Stimulated activated naive CD8-positive, alpha-beta T cell treated with anti-CD3 and anti-CD28 coated beads, Interleukin-15, amount 100 ng/mL, for 72 hours (primary cell): ENCODE results near the gene GSTM1.
A peak's percentile ranks its signal among the peaks of the same experiment; 100 is the strongest.
"Not testable (repeated sequence)": the region's sequence is repeated elsewhere in the genome, so short reads cannot be mapped to it uniquely, and the experiment has no call there.

Experiments
- ATAC-seq: fragments of 150-1000 bp; cut with Tn5 transposase; 2 replicates; pipeline ENCODE4 v1.10.0; 2021; ENCODE audit warnings: mild to moderate bottlenecking, moderate library complexity
- DNase-seq, 2 donors: peaks; one replicate each; pipeline ENCODE4 v3.0.0; 2021 to 2022
- H3K27ac Mint-ChIP-seq, 2 donors: one replicate each; pipeline ENCODE4 v1.8.0; 2022; ENCODE audit warnings: mild to moderate bottlenecking in 2 of 2, mixed read lengths in 2 of 2, moderate library complexity in 2 of 2
- H3K27me3 Mint-ChIP-seq: one replicate; pipeline ENCODE4 v1.8.0; 2022; ENCODE audit warnings: mixed read lengths
- H3K4me1 Mint-ChIP-seq: one replicate; pipeline ENCODE4 v1.8.0; 2022; ENCODE audit warnings: mild to moderate bottlenecking, mixed read lengths
- H3K4me3 Mint-ChIP-seq, 2 donors: one replicate each; pipeline ENCODE4 v1.8.0; 2022; ENCODE audit warnings: mild to moderate bottlenecking in 2 of 2, mixed read lengths in 2 of 2, moderate library complexity in 1 of 2
- H3K9me3 Mint-ChIP-seq, 2 donors: one replicate each; pipeline ENCODE4 v1.8.0; 2022; ENCODE audit warnings: mixed read lengths in 2 of 2

Gene GSTM1

GRCh38 chr1:109709822-109710221 lies 22.2 kb downstream of the GSTM1 start:
- H3K27me3 Mint-ChIP-seq: peaks cover 26% of the 10 kb centered on the region
- DNase-seq, H3K4me3 Mint-ChIP-seq, H3K4me1 Mint-ChIP-seq, ATAC-seq, H3K27ac Mint-ChIP-seq: not testable (repeated sequence)
- peaks cover 3 to 17% of the 10 kb centered on the region in 2 donors for H3K9me3 Mint-ChIP-seq

- H3K27ac Mint-ChIP-seq, DNase-seq: not testable (repeated sequence)
- peak within 1 kb of the TSS in 1 of 2 donors; percentile 10 for H3K4me3 Mint-ChIP-seq
These were observed 24.1 kb downstream of the GSTM1 start, which contains the start of gene GSTM5 for GRCh38 chr1:109711593-109712320. Gene GSTM5 (plus strand): TSS chr1:109712251. CDS start chr1:109712313, 62 bp downstream.

GRCh38 chr1:109712321-109712864 lies 24.8 kb downstream of the GSTM1 start:
- Mint-ChIP-seq H3K9me3 (peaks cover 3 to 17% of the 10 kb centered on the region in 2 donors), H3K27me3 (peaks cover 29% of the 10 kb centered on the region), H3K4me3 (peak overlapping the region in 1 of 2 donors; percentile 10), H3K27ac (no peak overlapping the region), H3K4me1 (no peaks in the 10 kb centered on the region)
- DNase-seq (no peak), ATAC-seq (no peak)

More at GRCh38 chr1:109711593-109712320, 24.1 kb downstream of the GSTM1 start, which contains the start of gene GSTM5:
- Mint-ChIP-seq H3K9me3 (peaks cover 3 to 17% of the 10 kb centered on the region in 2 donors), H3K27me3 (peaks cover 29% of the 10 kb centered on the region)
- H3K4me1 Mint-ChIP-seq: not testable (repeated sequence)
- ATAC-seq: peak; percentile 65

- peaks cover 35% of the 10 kb centered on the region for H3K27me3 Mint-ChIP-seq
- DNase-seq (no peak), ATAC-seq (no peak)
- no peaks in the 10 kb centered on the region for H3K4me1 Mint-ChIP-seq
- no peak overlapping the region for H3K27ac Mint-ChIP-seq
- no peak overlapping the region for H3K4me3 Mint-ChIP-seq
- peaks cover 0 to 9% of the 10 kb centered on the region in 2 donors for H3K9me3 Mint-ChIP-seq
These were observed 26.0 kb downstream of the GSTM1 start for GRCh38 chr1:109713636-109714035.

GRCh38 chr1:109714661-109715372 lies 27.2 kb downstream of the GSTM1 start:
- ATAC-seq (no peak), DNase-seq (no peak)
- Mint-ChIP-seq H3K4me3 (no peak overlapping the region), H3K4me1 (peaks cover 5% of the 10 kb centered on the region), H3K27ac (peak overlapping the region in 1 of 2 donors; percentile 55), H3K9me3 (no peaks in the 10 kb centered on the region), H3K27me3 (peaks cover 35% of the 10 kb centered on the region)

- no peaks in the 10 kb centered on the region for H3K9me3 Mint-ChIP-seq
- H3K27me3 Mint-ChIP-seq: peaks cover 35% of the 10 kb centered on the region
- H3K4me1 Mint-ChIP-seq: peaks cover 5% of the 10 kb centered on the region
- DNase-seq (no peak), ATAC-seq (no peak)
- H3K27ac Mint-ChIP-seq: peak overlapping the region in 1 of 2 donors; percentile 50
- H3K4me3 Mint-ChIP-seq: no peak overlapping the region
These were observed 28.5 kb downstream of the GSTM1 start for GRCh38 chr1:109716121-109716520.

GRCh38 chr1:109716570-109717090 lies 29.0 kb downstream of the GSTM1 start:
- no peak for DNase-seq
- Mint-ChIP-seq H3K4me3 (no peak overlapping the region), H3K9me3 (no peaks in the 10 kb centered on the region)

GRCh38 chr1:109717729-109718128 lies 30.1 kb downstream of the GSTM1 start:
- Mint-ChIP-seq H3K4me3 (no peak overlapping the region), H3K27ac (no peak overlapping the region), H3K4me1 (peaks cover 5% of the 10 kb centered on the region), H3K27me3 (peaks cover 27% of the 10 kb centered on the region), H3K9me3 (no peaks in the 10 kb centered on the region)
- DNase-seq (no peak), ATAC-seq (no peak)

More at GRCh38 chr1:109716570-109717090, 29.0 kb downstream of the GSTM1 start:
- no peak for ATAC-seq
- peaks cover 35% of the 10 kb centered on the region for H3K27me3 Mint-ChIP-seq
- H3K27ac Mint-ChIP-seq: peak overlapping the region; percentile 8 to 50
- H3K4me1 Mint-ChIP-seq: peaks cover 5% of the 10 kb centered on the region

GRCh38 chr1:109718495-109718894 lies 30.9 kb downstream of the GSTM1 start:
- Mint-ChIP-seq H3K27ac (no peak overlapping the region), H3K9me3 (no peaks in the 10 kb centered on the region), H3K4me1 (peaks cover 5% of the 10 kb centered on the region), H3K4me3 (no peak overlapping the region), H3K27me3 (peaks cover 23% of the 10 kb centered on the region)
- no peak for DNase-seq
- no peak for ATAC-seq

- ATAC-seq (no peak), DNase-seq (no peak)
- Mint-ChIP-seq H3K27me3 (peaks cover 14% of the 10 kb centered on the region), H3K9me3 (no peaks in the 10 kb centered on the region), H3K4me3 (no peak overlapping the region), H3K4me1 (peaks cover 5% of the 10 kb centered on the region), H3K27ac (no peak overlapping the region)
These were observed 31.8 kb downstream of the GSTM1 start for GRCh38 chr1:109719337-109719837.

- no peak for DNase-seq
- H3K27me3 Mint-ChIP-seq: peaks cover 6% of the 10 kb centered on the region
These were observed 33.4 kb downstream of the GSTM1 start for GRCh38 chr1:109721042-109721441.

GRCh38 chr1:109721971-109722370 lies 34.4 kb downstream of the GSTM1 start:
- no peak overlapping the region for H3K4me3 Mint-ChIP-seq
- H3K27ac Mint-ChIP-seq: no peak overlapping the region
- no peaks in the 10 kb centered on the region for H3K9me3 Mint-ChIP-seq
- DNase-seq (no peak), ATAC-seq (no peak)
- peaks cover 6% of the 10 kb centered on the region for H3K4me1 Mint-ChIP-seq
- peaks cover 6% of the 10 kb centered on the region for H3K27me3 Mint-ChIP-seq

More at GRCh38 chr1:109721042-109721441, 33.4 kb downstream of the GSTM1 start:
- no peak for ATAC-seq
- H3K4me3 Mint-ChIP-seq: no peak overlapping the region
- H3K9me3 Mint-ChIP-seq: no peaks in the 10 kb centered on the region
- H3K4me1 Mint-ChIP-seq: peaks cover 5% of the 10 kb centered on the region
- H3K27ac Mint-ChIP-seq: no peak overlapping the region

- Mint-ChIP-seq H3K27me3 (peaks cover 1% of the 10 kb centered on the region), H3K27ac (no peak overlapping the region), H3K9me3 (no peaks in the 10 kb centered on the region), H3K4me1 (peaks cover 11% of the 10 kb centered on the region), H3K4me3 (no peak overlapping the region)
- no peak for ATAC-seq
- no peak for DNase-seq
These were observed 35.5 kb downstream of the GSTM1 start for GRCh38 chr1:109722908-109723691.

GRCh38 chr1:109724933-109725332 lies 37.3 kb downstream of the GSTM1 start:
- H3K27me3 Mint-ChIP-seq: no peaks in the 10 kb centered on the region
- H3K27ac Mint-ChIP-seq: no peak overlapping the region
- ATAC-seq (no peak), DNase-seq (no peak)
- H3K9me3 Mint-ChIP-seq: no peaks in the 10 kb centered on the region
- H3K4me3 Mint-ChIP-seq: no peak overlapping the region
- H3K4me1 Mint-ChIP-seq: peaks cover 6% of the 10 kb centered on the region

GRCh38 chr1:109725510-109725909 lies 37.9 kb downstream of the GSTM1 start:
- peaks cover 6% of the 10 kb centered on the region for H3K4me1 Mint-ChIP-seq
- no peak overlapping the region for H3K27ac Mint-ChIP-seq
- H3K4me3 Mint-ChIP-seq: no peak overlapping the region
- DNase-seq (no peak), ATAC-seq (no peak)
- no peaks in the 10 kb centered on the region for H3K9me3 Mint-ChIP-seq
- H3K27me3 Mint-ChIP-seq: no peaks in the 10 kb centered on the region
